ENCODE results near the gene GLIS1.

- TF ChIP-seq CTCF (IDR thresholded peaks at IDR 0.05; ENCODE audit: borderline replicate concordance, extremely low read depth, low read length, poor library complexity, severe bottlenecking) (no peak), EZH2 (IDR thresholded peaks at IDR 0.05; ENCODE audit: borderline replicate concordance, low read depth, low read length, severe bottlenecking) (no peak)
Observed at GRCh38 chr1:53553734-53554509, 185.0 kb downstream of the GLIS1 start.

Measured in DND-41 (cell line).